HG02981 (cell line): ENCODE data around the gene NOBOX.
"Not testable (repeated sequence)": the region's sequence is repeated elsewhere in the genome, so short reads cannot be mapped to it uniquely, and the experiment has no call there.

Experiments used
- ATAC-seq: cut with Tn5 transposase; IDR thresholded peaks from one replicate; pipeline ENCODE4 v1.9.1; 2021; ENCODE audit warnings: mild to moderate bottlenecking, moderate library complexity; ENCODE audit not compliant: unreplicated experiment

Gene NOBOX

GRCh38 chr7:144403649-144404061 lies at the start of gene NOBOX:
NOBOX (minus strand) TSS chr7:144403693.
- ATAC-seq, result no peak

GRCh38 chr7:144452064-144452463 lies 48.6 kb upstream of the NOBOX start:
- ATAC-seq, result peak; percentile 79

- ATAC-seq, result no peak
Measured at GRCh38 chr7:144445590-144445989, 42.1 kb upstream of the NOBOX start.

DNA sequence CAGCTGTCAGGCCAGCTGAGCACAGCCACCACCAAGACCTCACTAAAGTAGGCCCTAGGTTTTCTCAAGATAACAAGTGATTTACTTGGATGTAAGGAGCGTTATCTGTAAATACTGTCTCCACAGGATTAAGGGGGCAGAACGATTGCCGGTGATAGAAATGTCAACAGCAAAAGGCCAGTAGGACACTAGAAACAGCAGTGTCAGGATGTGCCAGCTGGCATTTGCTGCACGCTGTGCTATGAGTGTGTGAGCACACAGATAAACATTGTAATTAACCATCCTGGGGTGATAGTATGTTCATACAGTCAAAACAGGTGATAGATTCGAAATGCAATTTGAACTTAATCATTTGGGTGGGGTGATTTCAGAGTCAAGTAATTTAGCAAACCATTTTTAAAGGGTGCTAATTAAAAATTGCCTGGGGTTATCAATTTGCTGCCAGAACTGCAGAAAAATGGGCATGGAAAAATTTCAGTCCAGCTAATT lies 36.3 kb upstream of the NOBOX start:
- ATAC-seq, result no peak

DNA sequence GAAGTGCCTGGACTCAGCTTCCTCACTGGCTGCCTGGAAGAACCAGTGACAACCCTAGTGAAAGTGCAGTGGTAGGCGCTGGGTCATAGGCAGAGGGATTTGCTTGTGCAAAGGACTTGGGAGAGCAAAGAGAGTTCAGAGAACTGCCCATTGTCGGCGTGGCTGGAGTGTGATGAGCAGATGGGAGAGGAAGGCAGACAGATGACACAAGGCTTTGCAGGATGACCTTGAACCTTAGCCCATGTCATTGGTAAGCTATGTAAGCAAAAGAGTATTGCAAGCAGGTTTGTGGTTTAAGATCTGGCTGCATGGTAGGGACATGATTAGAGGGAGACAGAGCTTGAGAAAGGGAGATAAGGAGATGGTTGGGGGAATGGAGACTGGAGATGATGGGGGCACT lies 35.3 kb upstream of the NOBOX start:
- ATAC-seq, result no peak

DNA sequence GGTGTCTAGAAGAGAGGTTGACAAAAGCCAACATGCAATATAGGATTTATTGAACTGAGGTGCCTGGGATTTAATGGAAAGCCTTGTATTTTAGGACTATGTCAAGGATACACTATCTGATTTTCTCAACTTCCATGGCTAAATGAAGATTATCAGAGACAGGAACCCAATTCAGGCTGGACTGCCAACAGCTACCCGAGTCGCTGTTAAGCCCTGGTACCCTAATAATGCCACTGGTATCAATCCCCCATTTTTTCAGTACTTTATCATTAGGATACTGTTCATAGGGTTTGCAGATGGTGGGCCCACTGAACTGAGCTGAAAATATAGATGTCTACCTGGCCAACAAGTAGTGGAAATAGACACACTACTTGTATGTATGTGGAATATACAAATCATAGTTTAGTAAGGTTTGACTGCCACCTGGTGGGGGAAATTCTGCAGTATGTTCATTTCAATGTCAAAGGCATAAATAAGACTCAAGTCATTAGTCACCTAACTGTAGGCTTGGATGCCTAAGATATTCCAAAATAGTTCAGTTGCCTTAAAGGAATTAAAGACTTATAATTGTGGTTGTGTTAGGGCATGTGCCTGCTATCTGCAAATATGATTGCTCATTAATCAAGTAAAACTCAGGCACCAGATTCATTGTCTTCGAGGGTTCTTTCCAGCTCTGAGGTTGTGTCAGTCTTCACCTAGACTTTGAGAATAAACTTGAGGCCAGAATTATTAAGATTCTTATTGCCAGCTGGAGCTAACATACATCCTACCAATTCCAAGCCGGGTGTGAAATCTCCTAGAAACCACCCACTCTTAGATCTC lies 34.1 kb upstream of the NOBOX start:
- no peak for ATAC-seq

- ATAC-seq, result no peak
Measured at GRCh38 chr7:144436500-144436899, 33.0 kb upstream of the NOBOX start.

DNA sequence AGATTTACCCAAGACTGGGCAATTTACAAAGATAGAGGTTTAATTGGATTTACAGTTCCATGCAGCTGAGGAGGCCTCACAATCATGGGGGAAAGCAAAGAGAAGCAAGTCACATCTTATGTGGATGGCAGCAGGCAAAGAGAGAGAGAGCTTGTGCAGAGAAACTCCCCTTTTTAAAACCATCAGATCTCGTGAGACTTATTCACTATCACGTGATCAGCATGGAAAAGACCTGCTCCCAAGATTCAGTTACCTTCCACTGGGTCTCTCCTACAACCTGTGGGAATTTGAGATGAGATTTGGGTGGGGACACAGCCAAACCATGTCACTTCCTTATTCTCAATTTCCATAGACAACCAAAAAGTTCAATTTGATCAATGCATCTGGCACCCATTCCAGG lies 24.9 kb upstream of the NOBOX start:
- no peak for ATAC-seq

DNA sequence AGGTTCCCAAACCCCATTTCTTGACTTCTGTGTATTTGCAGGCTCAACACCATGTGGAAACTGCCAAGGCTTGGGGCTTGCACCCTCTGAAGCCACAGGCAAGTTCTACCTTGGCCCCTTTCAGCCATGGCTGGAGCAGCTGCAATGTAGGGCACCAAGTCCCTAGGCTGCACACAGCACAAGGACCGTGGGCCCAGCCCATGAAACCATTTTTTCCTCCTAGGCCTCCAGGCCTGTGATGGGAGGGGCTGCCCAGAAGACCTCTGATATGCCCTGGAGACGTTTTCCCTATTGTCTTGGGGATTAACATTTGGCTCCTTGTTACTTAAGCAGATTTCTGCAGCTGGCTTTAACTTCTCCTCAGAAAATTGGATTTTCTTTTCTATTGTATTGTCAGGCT lies 24.0 kb upstream of the NOBOX start:
- not testable (repeated sequence) for ATAC-seq

DNA sequence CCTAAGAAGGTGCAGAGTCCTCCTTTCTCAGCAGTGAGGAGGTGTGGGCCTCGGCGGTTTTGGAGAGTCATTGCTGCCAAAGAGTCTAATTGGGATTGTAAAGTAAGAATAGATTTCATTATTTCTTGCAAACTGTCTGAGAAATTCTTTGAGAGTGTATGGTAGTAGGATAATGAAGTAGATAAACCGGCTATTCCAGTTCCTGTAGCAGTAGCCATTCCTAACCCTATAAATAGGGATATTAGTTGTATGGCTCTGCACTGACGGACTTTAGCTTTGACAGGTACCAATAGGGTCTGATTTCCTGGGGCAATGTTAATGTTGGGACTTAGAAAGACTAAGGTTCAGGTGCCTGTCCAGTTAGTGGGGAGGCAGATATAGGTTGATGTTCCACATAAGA lies 15.4 kb upstream of the NOBOX start:
- not testable (repeated sequence) for ATAC-seq

- no peak for ATAC-seq
Measured at GRCh38 chr7:144416341-144416740, 12.8 kb upstream of the NOBOX start.

GRCh38 chr7:144415858-144416257 lies 12.4 kb upstream of the NOBOX start:
- ATAC-seq, result no peak

- no peak for ATAC-seq
Measured at GRCh38 chr7:144414815-144415214, 11.3 kb upstream of the NOBOX start.

DNA sequence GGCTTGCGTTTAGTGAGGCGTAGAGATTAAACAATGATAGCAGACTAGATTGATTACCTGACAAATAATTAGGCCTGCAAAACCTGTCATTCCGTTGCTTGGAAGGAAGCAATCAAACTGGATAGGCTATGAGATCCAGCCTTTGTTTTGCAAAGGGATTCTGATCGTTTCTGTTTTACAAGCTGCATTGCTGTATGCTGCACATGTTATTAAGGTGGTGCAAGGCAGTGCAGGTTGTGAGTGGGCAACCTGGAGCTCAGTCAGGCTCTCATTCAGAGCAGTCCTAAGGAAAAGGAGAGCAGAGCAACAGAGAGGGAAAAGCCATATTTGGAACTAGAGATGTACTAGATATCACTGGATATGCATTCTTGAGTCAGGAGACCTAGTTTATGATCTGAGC lies 6.9 kb upstream of the NOBOX start:
- no peak for ATAC-seq

GRCh38 chr7:144408121-144408520 lies 4.6 kb upstream of the NOBOX start:
- ATAC-seq, result no peak

DNA sequence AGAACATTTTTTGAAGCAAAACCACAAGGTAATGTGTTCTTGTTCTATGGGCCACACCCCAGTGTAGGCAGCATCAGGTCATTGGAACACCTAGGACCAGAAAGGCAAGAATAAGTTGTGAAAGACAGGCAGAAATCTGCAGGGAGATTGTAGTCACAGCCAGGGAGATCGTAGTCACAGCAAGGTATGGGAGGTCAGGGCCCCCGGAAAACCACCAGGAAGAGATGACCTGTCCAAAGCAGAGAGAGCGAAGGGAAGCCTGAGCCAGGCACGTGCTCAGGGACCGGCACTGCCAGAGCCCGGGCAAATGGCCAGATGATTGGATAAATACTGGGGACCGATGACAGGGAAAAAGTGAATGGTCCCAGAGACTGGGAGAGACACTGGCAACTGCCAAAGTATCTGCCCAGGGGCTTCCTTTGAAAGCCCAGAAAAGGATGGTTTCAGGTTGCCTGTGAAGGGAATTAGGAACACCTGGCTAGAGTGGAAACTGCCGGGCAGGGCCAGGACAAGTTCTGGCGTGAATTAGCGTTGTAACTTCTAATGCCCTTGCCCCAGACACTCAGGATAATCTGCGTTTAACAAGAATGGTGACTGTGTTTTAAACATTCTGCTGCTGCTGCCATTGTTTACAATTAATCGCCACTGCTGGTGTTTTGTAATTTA lies 3.9 kb upstream of the NOBOX start:
- no peak for ATAC-seq

- no peak for ATAC-seq
Measured at GRCh38 chr7:144404946-144405345, 1.5 kb upstream of the NOBOX start.

- ATAC-seq, result no peak
Measured at GRCh38 chr7:144403102-144403501, 391 bp downstream of the NOBOX start.

GRCh38 chr7:144401490-144401889 lies 2.0 kb downstream of the NOBOX start:
- no peak for ATAC-seq

DNA sequence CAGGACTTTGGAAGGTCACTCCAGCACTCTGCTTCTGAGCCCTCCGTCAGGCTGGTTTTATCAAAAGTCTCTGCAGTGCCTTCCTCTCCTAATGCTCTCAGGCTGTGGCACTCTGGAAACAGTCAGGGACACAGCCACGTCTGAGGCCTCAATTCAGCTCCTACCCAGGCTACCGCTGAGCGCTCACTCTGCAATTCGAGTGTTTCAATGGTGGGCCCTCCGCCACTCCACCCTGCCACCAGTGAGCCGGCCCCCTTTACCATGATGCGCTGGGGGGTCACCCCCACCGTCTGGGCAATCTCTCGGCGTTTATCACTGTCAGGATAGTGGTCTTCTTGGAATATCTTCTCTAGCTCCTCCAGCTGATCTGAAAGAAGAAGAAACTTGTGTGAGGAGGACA lies 3.5 kb downstream of the NOBOX start:
- no peak for ATAC-seq

DNA sequence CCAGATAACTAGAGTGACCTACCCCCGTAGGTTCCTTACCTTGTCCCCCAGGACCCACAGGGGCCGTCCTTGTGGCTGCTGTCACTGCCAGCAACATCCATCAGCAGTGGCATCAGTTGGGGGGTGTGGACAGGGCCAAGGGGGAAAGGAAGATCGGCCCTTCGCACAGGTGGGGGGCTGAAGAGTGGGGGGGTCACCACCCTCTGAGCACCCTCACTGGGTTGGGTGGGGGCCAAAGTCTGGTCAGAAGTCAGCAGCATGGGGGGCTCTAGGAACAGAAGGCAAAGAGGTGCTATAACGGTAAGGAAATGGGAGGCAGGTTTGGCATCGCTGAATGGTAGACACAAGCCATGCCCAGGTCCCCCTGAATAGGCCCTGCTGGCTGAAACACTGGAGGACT lies 4.6 kb downstream of the NOBOX start:
- ATAC-seq, result no peak

DNA sequence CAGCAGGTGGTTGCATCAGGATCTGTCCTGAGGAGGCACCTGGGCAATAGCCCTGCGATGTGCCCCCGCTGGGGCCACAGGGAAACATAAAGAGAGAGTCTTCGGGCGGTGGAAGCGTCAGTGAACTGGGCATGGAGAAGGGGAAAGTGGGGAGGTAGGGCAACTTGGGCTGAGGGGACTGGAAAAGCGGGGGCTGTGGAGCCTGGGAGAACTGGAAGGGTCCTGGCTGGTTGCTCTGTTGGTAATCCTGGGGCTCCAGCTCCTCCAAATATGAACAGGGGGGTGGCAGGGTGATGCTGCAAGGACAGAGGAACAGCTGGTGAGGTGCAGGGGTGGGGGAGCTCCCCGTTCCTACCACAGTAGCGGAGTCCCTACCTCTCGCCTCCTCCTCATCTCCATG lies 5.2 kb downstream of the NOBOX start:
- no peak for ATAC-seq
